Neural progenitor cell (in vitro differentiated cells): ENCODE results near the gene CHTF18. TPM values are rescaled to one million over a fixed set of nuclear protein-coding genes. Genes with fewer than 3 reads are reported as not detected.

Experiments
- DNase-seq: peaks from one replicate; pipeline ENCODE4 v3.0.0-alpha.2; 2016; ENCODE audit warnings: low spot score
- H2AFZ ChIP-seq: fragments of 200-600 bp; sonication (generic); replicated peaks from 2 replicates; pipeline ENCODE4 v1.6.1; 2016; ENCODE audit warnings: antibody characterized with exemption
- H3F3A ChIP-seq: fragments of 200-600 bp; sonication (generic); 2 replicates; pipeline ENCODE4 v1.6.1; 2016; ENCODE audit warnings: antibody characterized with exemption, low read depth
- H3K27ac ChIP-seq: fragments of 200-600 bp; sonication (generic); 2 replicates; pipeline ENCODE4 v1.5.1; 2016; ENCODE audit warnings: mild to moderate bottlenecking
- H3K27me3 ChIP-seq: fragments of 200-600 bp; sonication (generic); 2 replicates; pipeline ENCODE4 v1.6.1; 2016; ENCODE audit warnings: mild to moderate bottlenecking, moderate library complexity
- H3K36me3 ChIP-seq: fragments of 200-600 bp; sonication (generic); 2 replicates; pipeline ENCODE4 v1.5.1; 2016
- H3K4me1 ChIP-seq: fragments of 200-600 bp; sonication (generic); 2 replicates; pipeline ENCODE4 v1.6.1; 2016; ENCODE audit warnings: mixed run types
- H3K4me2 ChIP-seq: fragments of 200-600 bp; sonication (generic); 2 replicates; pipeline ENCODE4 v1.6.1; 2016
- H3K4me3 ChIP-seq: fragments of 200-600 bp; sonication (generic); 2 replicates; pipeline ENCODE4 v1.5.1; 2016
- H3K79me2 ChIP-seq: fragments of 200-600 bp; sonication (generic); 2 replicates; pipeline ENCODE4 v1.6.1; 2016; ENCODE audit warnings: low read depth
- H3K9ac ChIP-seq: fragments of 200-600 bp; sonication (generic); 2 replicates; pipeline ENCODE4 v1.6.1; 2016
- H3K9me3 ChIP-seq: fragments of 200-600 bp; sonication (generic); 2 replicates; pipeline ENCODE4 v1.5.1; 2016; ENCODE audit warnings: low read depth
- H4K20me1 ChIP-seq: fragments of 200-600 bp; sonication (generic); 2 replicates; pipeline ENCODE4 v1.6.1; 2016; ENCODE audit warnings: low read depth
- H3K27ac Mint-ChIP-seq: 3 replicates; pipeline ENCODE4 v1.8.0; 2021; ENCODE audit warnings: mixed read lengths
- H3K27me3 Mint-ChIP-seq: 2 replicates; pipeline ENCODE4 v1.8.0; 2022; ENCODE audit warnings: low read depth, mild to moderate bottlenecking, inconsistent platforms, moderate library complexity, mixed read lengths; ENCODE audit not compliant: insufficient read depth
- H3K36me3 Mint-ChIP-seq: 3 replicates; pipeline ENCODE4 v1.8.0; 2021; ENCODE audit warnings: mixed read lengths
- H3K4me1 Mint-ChIP-seq: 3 replicates; pipeline ENCODE4 v1.8.0; 2021; ENCODE audit warnings: mixed read lengths
- H3K4me3 Mint-ChIP-seq: 3 replicates; pipeline ENCODE4 v1.8.0; 2021; ENCODE audit warnings: mild to moderate bottlenecking, moderate library complexity, mixed read lengths
- H3K9me3 Mint-ChIP-seq: 3 replicates; pipeline ENCODE4 v1.8.0; 2020; ENCODE audit warnings: mixed read lengths
- CTCF ChIP-seq: fragments of 200-600 bp; sonication (generic); IDR thresholded peaks from 2 replicates; pipeline ENCODE4 v1.5.1; 2017; ENCODE audit warnings: antibody characterized with exemption, mild to moderate bottlenecking
- EZH2 ChIP-seq: fragments of 200-600 bp; sonication (generic); IDR thresholded peaks from 2 replicates; pipeline ENCODE4 v1.6.1; 2017; ENCODE audit warnings: antibody characterized with exemption, mild to moderate bottlenecking, moderate library complexity
- EZH2phosphoT487 ChIP-seq: fragments of 200-600 bp; sonication (generic); IDR thresholded peaks from 2 replicates; pipeline ENCODE4 v1.6.1; 2017; ENCODE audit warnings: antibody characterized with exemption
- total RNA-seq: library from RNA; depleted of rRNA; stranded (reverse); fragments of >200 nt; gene quantifications from 2 replicates; pipeline ENCODE4 v1.2.3, GENCODE V29; 2015; ENCODE audit warnings: low replicate concordance

CHTF18 gene
- total RNA-seq, 1 donor from 2014 or later = 35.6 TPM

GRCh38 chr16:779561-779960, 8.9 kb upstream of the CHTF18 start:
- Histone ChIP-seq H3K4me2 (no peak overlapping the region), H3F3A (no peaks in the 10 kb centered on the region), H4K20me1 (no peaks in the 10 kb centered on the region), H3K27me3 (peaks cover 42% of the 10 kb centered on the region), H2AFZ (no peak overlapping the region), H3K79me2 (no peaks in the 10 kb centered on the region), H3K4me1 (no peaks in the 10 kb centered on the region), H3K36me3 (no peaks in the 10 kb centered on the region), H3K4me3 (no peak overlapping the region), H3K9me3 (no peaks in the 10 kb centered on the region), H3K27ac (no peak overlapping the region), H3K9ac (no peak overlapping the region)
- no peak for DNase-seq
- Mint-ChIP-seq H3K4me3 (no peak overlapping the region), H3K27me3 (peaks cover 10% of the 10 kb centered on the region), H3K27ac (no peak overlapping the region), H3K9me3 (no peaks in the 10 kb centered on the region), H3K4me1 (peaks cover 4% of the 10 kb centered on the region), H3K36me3 (no peaks in the 10 kb centered on the region)
- TF ChIP-seq EZH2phosphoT487 (no peak), EZH2 (no peak), CTCF (no peak)

- H2AFZ ChIP-seq = no peak overlapping the region
- no peak overlapping the region for H3K27ac ChIP-seq
- no peak overlapping the region for H3K4me3 ChIP-seq
- Mint-ChIP-seq H3K4me3 (peak overlapping the region; percentile 15), H3K27me3 (peaks cover 10% of the 10 kb centered on the region), H3K9me3 (no peaks in the 10 kb centered on the region), H3K4me1 (peaks cover 4% of the 10 kb centered on the region), H3K36me3 (no peaks in the 10 kb centered on the region), H3K27ac (no peak overlapping the region)
- H3K9ac ChIP-seq = no peak overlapping the region
- H3K79me2 ChIP-seq = no peaks in the 10 kb centered on the region
- no peak overlapping the region for H3K4me2 ChIP-seq
- no peaks in the 10 kb centered on the region for H3F3A ChIP-seq
- H3K27me3 ChIP-seq = peaks cover 42% of the 10 kb centered on the region
- H4K20me1 ChIP-seq = no peaks in the 10 kb centered on the region
- DNase-seq = no peak
- H3K4me1 ChIP-seq = no peaks in the 10 kb centered on the region
- TF ChIP-seq EZH2phosphoT487 (no peak), CTCF (no peak), EZH2 (no peak)
- no peaks in the 10 kb centered on the region for H3K36me3 ChIP-seq
- H3K9me3 ChIP-seq = no peaks in the 10 kb centered on the region
These were observed 8.1 kb upstream of the CHTF18 start for GRCh38 chr16:780296-780695.

- H3K9ac ChIP-seq = no peak overlapping the region
- no peaks in the 10 kb centered on the region for H3K9me3 ChIP-seq
- no peak for TF ChIP-seq CTCF
- no peak for TF ChIP-seq EZH2phosphoT487
- peaks cover 3% of the 10 kb centered on the region for H3F3A ChIP-seq
- H3K36me3 ChIP-seq = no peaks in the 10 kb centered on the region
- no peaks in the 10 kb centered on the region for H3K36me3 Mint-ChIP-seq
- H3K4me3 ChIP-seq = no peak overlapping the region
- H3K4me2 ChIP-seq = no peak overlapping the region
- H3K27ac ChIP-seq = no peak overlapping the region
- peaks cover 42% of the 10 kb centered on the region for H3K27me3 ChIP-seq
- peaks cover 10% of the 10 kb centered on the region for H3K27me3 Mint-ChIP-seq
- H4K20me1 ChIP-seq = peaks cover 8% of the 10 kb centered on the region
- no peaks in the 10 kb centered on the region for H3K4me1 ChIP-seq
- H3K4me3 Mint-ChIP-seq = no peak overlapping the region
- no peaks in the 10 kb centered on the region for H3K9me3 Mint-ChIP-seq
- H3K4me1 Mint-ChIP-seq = peaks cover 4% of the 10 kb centered on the region
- DNase-seq = no peak
- H2AFZ ChIP-seq = no peak overlapping the region
- H3K27ac Mint-ChIP-seq = no peak overlapping the region
- H3K79me2 ChIP-seq = no peaks in the 10 kb centered on the region
These were observed 6.9 kb upstream of the CHTF18 start for GRCh38 chr16:781346-782010.
